Uterus (tissue), 4 donors: ENCODE measurements around the gene BORCS8. TPM values are rescaled to one million over a fixed set of nuclear protein-coding genes. Genes with fewer than 3 reads are reported as not detected.

ENCODE experiments used
- DNase-seq, 2 donors: peaks; one replicate each; pipeline ENCODE4 v3.0.0-alpha.2; 2019 to 2020
- H3K27ac ChIP-seq, 2 donors: fragments of 200-600 bp; sonication (generic); 1 replicate in 1 of 2; 2 replicates in 1 of 2; pipeline ENCODE4 v1.5.1; 2016 to 2018
- H3K27me3 ChIP-seq, 2 donors: fragments of 200-600 bp; sonication (generic); one replicate each; pipeline ENCODE4 v1.5.1; 2018 to 2019; ENCODE audit warnings: control low read depth in 1 of 2
- H3K36me3 ChIP-seq, 2 donors: fragments of 200-600 bp; sonication (generic); one replicate each; pipeline ENCODE4 v1.5.1; 2019; ENCODE audit warnings: control low read depth in 1 of 2
- H3K4me1 ChIP-seq, 2 donors: fragments of 200-600 bp; sonication (generic); one replicate each; pipeline ENCODE4 v1.5.1; 2018 to 2019; ENCODE audit warnings: control low read depth in 1 of 2
- H3K4me3 ChIP-seq, 2 donors: fragments of 200-600 bp; sonication (generic); 1 replicate in 1 of 2; 2 replicates in 1 of 2; pipeline ENCODE4 v1.5.1; 2018 to 2019; ENCODE audit warnings: mild to moderate bottlenecking in 1 of 2
- H3K9me3 ChIP-seq, 2 donors: fragments of 200-600 bp; sonication (generic); one replicate each; pipeline ENCODE4 v1.5.1; 2019; ENCODE audit warnings: control low read depth in 1 of 2
- POLR2A ChIP-seq, 2 donors: fragments of 450-650 bp; IDR thresholded peaks; one replicate each; pipeline ENCODE4 v1.6.1; 2016; ENCODE audit warnings: antibody characterized with exemption in 2 of 2, mild to moderate bottlenecking in 1 of 2, moderate library complexity in 1 of 2
- intact Hi-C: fragments of 100-400 bp; cut with DNase I; formaldehyde crosslinking; loops from one replicate; pipeline ENCODE4 v1.15.1; 2023; ENCODE audit warnings: low total_unique reads
- total RNA-seq, 4 donors: library from RNA; depleted of rRNA in 3 of 4; stranded (reverse); fragments of >200 nt in 3 of 4; gene quantifications; one replicate each; pipeline versions ENCODE4 v1.1.0 to v1.2.4, GENCODE V29; 2014 to 2023
- TF ChIP-seq, protein P1 (sequence below), 4 experiments: fragments of 200-600 bp in 2 of 4; fragments of 450-650 bp in 2 of 4; sonication (generic) in 2 of 4; IDR thresholded peaks; one replicate each; pipeline ENCODE4 v1.5.1; 2016 to 2019; ENCODE audit warnings: antibody characterized with exemption in 4 of 4, mild to moderate bottlenecking in 2 of 4, moderate library complexity in 1 of 4
- donor health status: DM: yes; HTN: yes; CAD: no.

Gene BORCS8
- total RNA-seq, 4 donors from 2014 or later, result 0.26 to 28.4 (median 4.0) TPM; not detected in 1

DNA sequence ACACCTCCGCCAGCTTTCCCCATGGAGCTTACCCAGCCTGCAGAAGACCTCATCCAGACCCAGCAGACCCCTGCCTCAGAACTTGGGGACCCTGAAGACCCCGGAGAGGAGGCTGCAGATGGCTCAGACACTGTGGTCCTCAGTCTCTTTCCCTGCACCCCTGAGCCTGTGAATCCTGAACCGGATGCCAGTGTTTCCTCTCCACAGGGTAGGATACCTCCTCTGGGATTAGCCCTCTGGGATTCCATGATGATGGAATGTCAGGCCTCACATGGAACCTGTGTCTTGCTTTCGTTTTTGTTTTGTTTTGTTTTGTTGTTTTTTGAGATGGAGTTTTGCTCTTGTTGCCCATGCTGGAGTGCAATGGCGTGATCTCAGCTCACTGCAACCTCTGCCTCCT is 2.0 kb upstream of the BORCS8 start:
- intact Hi-C loops, result no loop called here
- TF ChIP-seq, protein P1, sequence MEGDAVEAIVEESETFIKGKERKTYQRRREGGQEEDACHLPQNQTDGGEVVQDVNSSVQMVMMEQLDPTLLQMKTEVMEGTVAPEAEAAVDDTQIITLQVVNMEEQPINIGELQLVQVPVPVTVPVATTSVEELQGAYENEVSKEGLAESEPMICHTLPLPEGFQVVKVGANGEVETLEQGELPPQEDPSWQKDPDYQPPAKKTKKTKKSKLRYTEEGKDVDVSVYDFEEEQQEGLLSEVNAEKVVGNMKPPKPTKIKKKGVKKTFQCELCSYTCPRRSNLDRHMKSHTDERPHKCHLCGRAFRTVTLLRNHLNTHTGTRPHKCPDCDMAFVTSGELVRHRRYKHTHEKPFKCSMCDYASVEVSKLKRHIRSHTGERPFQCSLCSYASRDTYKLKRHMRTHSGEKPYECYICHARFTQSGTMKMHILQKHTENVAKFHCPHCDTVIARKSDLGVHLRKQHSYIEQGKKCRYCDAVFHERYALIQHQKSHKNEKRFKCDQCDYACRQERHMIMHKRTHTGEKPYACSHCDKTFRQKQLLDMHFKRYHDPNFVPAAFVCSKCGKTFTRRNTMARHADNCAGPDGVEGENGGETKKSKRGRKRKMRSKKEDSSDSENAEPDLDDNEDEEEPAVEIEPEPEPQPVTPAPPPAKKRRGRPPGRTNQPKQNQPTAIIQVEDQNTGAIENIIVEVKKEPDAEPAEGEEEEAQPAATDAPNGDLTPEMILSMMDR (IDR thresholded peaks at IDR 0.05), result no peak
- TF ChIP-seq POLR2A (IDR thresholded peaks at IDR 0.05), result no peak
- Histone ChIP-seq H3K36me3 (no peaks in the 10 kb centered on the region), H3K4me1 (peaks cover 0 to 25% of the 10 kb centered on the region in 2 donors), H3K27ac (peak overlapping the region; percentile 31 to 100), H3K4me3 (no peak overlapping the region), H3K9me3 (no peaks in the 10 kb centered on the region), H3K27me3 (no peaks in the 10 kb centered on the region)
- DNase-seq, result no peak

DNA sequence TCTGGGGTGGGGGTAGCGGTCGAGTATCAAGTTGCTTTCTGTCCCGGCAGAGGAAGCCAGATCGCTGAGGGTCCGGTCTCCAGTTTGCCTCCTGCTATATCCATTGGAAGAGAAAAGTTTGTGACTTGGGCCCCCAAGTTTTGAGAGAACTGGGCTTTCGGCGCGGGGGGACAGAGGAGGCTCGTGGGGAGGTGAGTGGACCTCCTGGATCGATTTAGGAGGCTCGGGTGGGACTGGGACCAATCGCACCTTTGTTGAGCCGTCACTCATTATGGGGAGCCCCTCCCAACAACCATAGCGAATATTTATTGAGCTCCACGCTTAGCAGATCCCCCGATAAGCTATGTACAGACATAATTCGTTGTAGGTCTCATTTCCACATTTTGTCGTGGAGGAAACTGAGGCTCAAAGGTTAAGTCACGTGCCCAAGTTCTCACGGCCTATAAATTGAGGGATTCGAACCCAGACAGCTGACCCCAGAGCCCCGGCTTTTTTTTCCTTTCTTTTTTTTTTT is 1.0 kb upstream of the BORCS8 start:
- no peak for TF ChIP-seq POLR2A (IDR thresholded peaks at IDR 0.05)
- TF ChIP-seq, protein P1 (IDR thresholded peaks at IDR 0.05), result no peak
- intact Hi-C loops, result no loop called here
- H3K4me1 ChIP-seq, result peaks cover 0 to 25% of the 10 kb centered on the region in 2 donors

DNA sequence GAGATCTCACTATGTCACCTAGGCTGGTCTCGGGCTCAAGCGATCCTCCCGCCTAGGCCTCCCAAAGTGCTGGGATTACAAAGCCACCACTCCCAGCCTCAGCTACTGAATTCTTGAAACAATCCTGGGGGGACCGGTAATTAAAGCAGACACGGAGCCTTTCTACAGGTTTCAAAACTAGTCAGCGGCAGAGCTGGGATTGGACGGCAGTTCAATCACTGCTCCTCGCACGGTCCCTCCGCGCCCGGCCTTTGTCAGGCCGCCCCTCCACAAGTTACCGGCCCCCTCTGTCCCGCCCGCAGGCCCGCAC is 229 bp downstream of the BORCS8 start:
- Histone ChIP-seq H3K4me1 (peaks cover 0 to 25% of the 10 kb centered on the region in 2 donors), H3K27ac (peak overlapping the region; percentile 99 to 100), H3K27me3 (no peaks in the 10 kb centered on the region), H3K36me3 (no peaks in the 10 kb centered on the region), H3K4me3 (peak overlapping the region; percentile 89 to 99), H3K9me3 (no peaks in the 10 kb centered on the region)
- TF ChIP-seq POLR2A (IDR thresholded peaks at IDR 0.05), result no peak
- TF ChIP-seq, protein P1 (IDR thresholded peaks at IDR 0.05), result no peak
- intact Hi-C loops, result no loop called here
- no peak for DNase-seq

More for the DNA sequence above, 1.0 kb upstream of the BORCS8 start:
- Histone ChIP-seq H3K9me3 (no peaks in the 10 kb centered on the region), H3K27ac (peak overlapping the region; percentile 99 to 100), H3K36me3 (no peaks in the 10 kb centered on the region), H3K4me3 (peak overlapping the region; percentile 89 to 99), H3K27me3 (no peaks in the 10 kb centered on the region)
- no peak for DNase-seq

DNA sequence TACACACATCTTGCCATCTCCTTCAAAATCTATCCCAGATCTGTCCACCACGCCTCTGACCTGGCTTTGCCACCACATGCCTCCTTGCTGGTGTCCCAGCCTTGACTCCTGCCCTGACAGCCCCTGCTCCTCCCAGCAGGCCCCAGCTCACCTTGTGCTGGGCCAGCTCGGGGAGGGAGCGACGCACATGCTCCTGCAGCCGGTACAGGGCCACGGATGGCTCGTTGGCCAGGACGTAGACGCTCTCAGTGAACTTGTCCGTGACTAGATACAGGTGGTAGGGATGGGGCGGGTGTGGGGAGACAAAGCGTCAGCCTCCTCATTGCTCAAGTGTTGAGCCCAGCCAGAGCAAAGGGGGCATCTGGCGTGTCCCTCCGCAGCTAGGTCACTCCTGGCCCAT is 5.2 kb downstream of the BORCS8 start:
- Histone ChIP-seq H3K4me3 (no peak overlapping the region), H3K27ac (no peak overlapping the region), H3K4me1 (peaks cover 0 to 18% of the 10 kb centered on the region in 2 donors), H3K36me3 (no peaks in the 10 kb centered on the region), H3K27me3 (no peaks in the 10 kb centered on the region), H3K9me3 (no peaks in the 10 kb centered on the region)
- intact Hi-C loops, result no loop called here
- DNase-seq, result no peak
- TF ChIP-seq POLR2A (IDR thresholded peaks at IDR 0.05), result no peak
- TF ChIP-seq, protein P1 (IDR thresholded peaks at IDR 0.05), result no peak

DNA sequence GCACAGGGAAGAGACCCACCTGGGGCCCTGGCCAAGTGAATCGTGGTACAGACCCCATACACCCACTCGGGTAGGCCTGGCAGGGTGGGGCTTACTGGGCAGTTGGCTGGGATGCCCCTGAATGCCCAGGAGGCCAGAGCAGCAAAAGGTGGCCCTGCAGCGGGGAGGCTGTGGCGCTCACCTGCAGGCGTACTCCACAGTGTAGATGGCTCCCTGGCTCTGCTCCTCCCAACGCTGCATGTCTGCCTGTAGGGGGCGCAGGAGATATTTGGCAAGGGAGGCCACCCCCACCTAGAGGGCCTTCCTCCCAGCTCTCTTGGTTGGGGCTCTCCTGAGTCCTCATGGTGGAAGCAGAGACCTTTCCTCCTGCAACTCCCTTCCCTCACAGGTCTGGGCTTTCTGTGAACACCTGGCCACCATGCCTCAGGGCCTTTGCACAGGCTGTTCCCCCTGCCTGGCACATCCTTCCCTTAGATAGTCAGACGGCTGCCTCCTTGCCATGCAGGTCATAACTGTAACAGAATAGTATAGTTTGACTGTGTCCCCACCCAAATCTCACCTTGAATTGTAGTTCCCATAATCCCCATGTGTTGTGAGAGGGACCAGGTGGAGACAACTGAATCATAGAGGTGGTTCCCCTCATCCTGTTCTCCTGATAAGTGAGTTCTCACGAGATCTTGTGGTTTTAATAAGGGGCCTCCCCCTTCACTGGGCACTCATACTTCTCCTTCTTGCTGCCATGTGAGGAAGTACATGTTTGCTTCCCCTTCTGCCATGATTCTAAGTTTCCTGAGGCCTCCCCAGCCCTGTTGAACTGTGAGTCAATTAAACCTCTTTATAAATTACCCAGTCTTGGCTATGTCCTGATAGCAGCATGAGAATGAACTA is 5.9 kb downstream of the BORCS8 start:
- intact Hi-C loops, result no loop called here
- no peaks in the 10 kb centered on the region for H3K36me3 ChIP-seq
- no peak overlapping the region for H3K4me3 ChIP-seq
- H3K27ac ChIP-seq, result no peak overlapping the region
- no peaks in the 10 kb centered on the region for H3K27me3 ChIP-seq
- DNase-seq, result no peak
- TF ChIP-seq, protein P1 (IDR thresholded peaks at IDR 0.05), result peak in 3 of 4 experiments; percentile 20 to 27 (median 25)
- no peak for TF ChIP-seq POLR2A (IDR thresholded peaks at IDR 0.05)
- peaks cover 0 to 17% of the 10 kb centered on the region in 2 donors for H3K4me1 ChIP-seq
- H3K9me3 ChIP-seq, result no peaks in the 10 kb centered on the region
